OCI-LY7 (cell line): ENCODE measurements around the gene MACF1. TPM values are rescaled to one million over a fixed set of nuclear protein-coding genes. Genes with fewer than 3 reads are reported as not detected.
"Not testable (repeated sequence)": the region's sequence is repeated elsewhere in the genome, so short reads cannot be mapped to it uniquely, and the experiment has no call there.

ENCODE experiments used
- BruUV-seq: library from RNA; stranded (reverse); fragments of 400-500 nt; replicated peaks from 2 replicates; lab custom pipeline; 2021; lab: Mats Ljungman, UMichigan
- CTCF ChIA-PET: fragments of 300-600 bp; sonication (Branson Sonifier 250); formaldehyde crosslinking; loops from one replicate; lab custom pipeline; 2022; ENCODE audit warnings: antibody characterized with exemption; ENCODE audit not compliant: unreplicated experiment; lab: Charles Lee
- POLR2A ChIA-PET: fragments of 300-600 bp; sonication (Branson Sonifier 250); formaldehyde crosslinking; loops from one replicate; lab custom pipeline; 2022; ENCODE audit warnings: antibody characterized with exemption; lab: Charles Lee
- DNase-seq: peaks from one replicate; pipeline ENCODE4 v3.0.0-alpha.2; 2015; ENCODE audit warnings: low spot score
- H2AFZ ChIP-seq: fragments of 200-600 bp; sonication (generic), shearing (Covaris generic); 2 replicates; pipeline ENCODE4 v1.6.1; 2014; ENCODE audit warnings: mild to moderate bottlenecking, antibody characterized with exemption, low read length, moderate library complexity
- H3K27ac ChIP-seq: fragments of 200-600 bp; sonication (generic); 2 replicates; pipeline ENCODE4 v1.5.1; 2014; ENCODE audit warnings: mixed run types, low read depth, mild to moderate bottlenecking, moderate library complexity, low read length, inconsistent platforms; ENCODE audit not compliant: poor library complexity, severe bottlenecking
- H3K36me3 ChIP-seq: fragments of 200-600 bp; sonication (generic); 2 replicates; pipeline ENCODE4 v1.6.1; 2014; ENCODE audit warnings: mild to moderate bottlenecking, antibody characterized with exemption, low read length, moderate library complexity, mixed read lengths; ENCODE audit not compliant: insufficient read depth
- H3K4me1 ChIP-seq: fragments of 200-600 bp; sonication (generic); 2 replicates; pipeline ENCODE4 v1.5.1; 2014; ENCODE audit warnings: mild to moderate bottlenecking, low read length; ENCODE audit not compliant: insufficient read depth, poor library complexity, severe bottlenecking
- H3K4me2 ChIP-seq: fragments of 200-600 bp; sonication (generic); 2 replicates; pipeline ENCODE4 v1.6.1; 2014; ENCODE audit warnings: mild to moderate bottlenecking, low read length
- H3K4me3 ChIP-seq: fragments of 200-600 bp; sonication (generic); 2 replicates; pipeline ENCODE4 v1.5.1; 2014; ENCODE audit warnings: mild to moderate bottlenecking, low read depth, low read length; ENCODE audit not compliant: poor library complexity, severe bottlenecking
- H3K79me2 ChIP-seq: fragments of 200-600 bp; sonication (generic); 2 replicates; pipeline ENCODE4 v1.6.1; 2016; ENCODE audit warnings: low read depth, mild to moderate bottlenecking, low read length, moderate library complexity, mixed read lengths; ENCODE audit not compliant: insufficient read depth
- H3K9me2 ChIP-seq: fragments of 200-600 bp; sonication (generic); 2 replicates; pipeline ENCODE4 v1.6.1; 2016; ENCODE audit warnings: mild to moderate bottlenecking, low read length, mixed read lengths; ENCODE audit not compliant: insufficient read depth
- H3K9me3 ChIP-seq: fragments of 200-600 bp; sonication (generic); 2 replicates; pipeline ENCODE4 v1.6.1; 2014; ENCODE audit warnings: mild to moderate bottlenecking, mixed run types, low read length, mixed read lengths
- H4K20me1 ChIP-seq: fragments of 200-600 bp; sonication (generic); 2 replicates; pipeline ENCODE4 v1.6.1; 2014; ENCODE audit warnings: mild to moderate bottlenecking, antibody characterized with exemption, low read length, moderate library complexity, mixed read lengths; ENCODE audit not compliant: insufficient read depth
- EZH2phosphoT487 ChIP-seq: fragments of 200-600 bp; sonication (generic); IDR thresholded peaks from 2 replicates; pipeline ENCODE4 v1.6.1; 2018; ENCODE audit warnings: low read depth, borderline replicate concordance, mild to moderate bottlenecking, mixed run types, antibody characterized with exemption, low read length, moderate library complexity, mixed read lengths
- intact Hi-C: fragments of 100-400 bp; cut with micrococcal nuclease; formaldehyde crosslinking; loops from one replicate; pipeline ENCODE4 v1.10.0; 2022; ENCODE audit not compliant: unreplicated experiment
- total RNA-seq, 2 experiments: library from RNA; depleted of rRNA in 1 of 2; stranded (reverse); fragments of >200 nt in 1 of 2; shearing (Covaris generic) in 1 of 2; gene quantifications; 2 replicates each; pipeline ENCODE4 v1.2.3, GENCODE V29; 2014 to 2022
- TF ChIP-seq, protein P1 (sequence below): fragments of 200-600 bp; sonication (generic); conservative IDR thresholded peaks from 2 replicates; pipeline ENCODE4 v1.5.1; 2014; ENCODE audit warnings: mild to moderate bottlenecking, antibody characterized with exemption, low read length, moderate library complexity, mixed read lengths

MACF1 gene
- total RNA-seq, 2 experiments from 2014 or later = 211 to 220 TPM

DNA sequence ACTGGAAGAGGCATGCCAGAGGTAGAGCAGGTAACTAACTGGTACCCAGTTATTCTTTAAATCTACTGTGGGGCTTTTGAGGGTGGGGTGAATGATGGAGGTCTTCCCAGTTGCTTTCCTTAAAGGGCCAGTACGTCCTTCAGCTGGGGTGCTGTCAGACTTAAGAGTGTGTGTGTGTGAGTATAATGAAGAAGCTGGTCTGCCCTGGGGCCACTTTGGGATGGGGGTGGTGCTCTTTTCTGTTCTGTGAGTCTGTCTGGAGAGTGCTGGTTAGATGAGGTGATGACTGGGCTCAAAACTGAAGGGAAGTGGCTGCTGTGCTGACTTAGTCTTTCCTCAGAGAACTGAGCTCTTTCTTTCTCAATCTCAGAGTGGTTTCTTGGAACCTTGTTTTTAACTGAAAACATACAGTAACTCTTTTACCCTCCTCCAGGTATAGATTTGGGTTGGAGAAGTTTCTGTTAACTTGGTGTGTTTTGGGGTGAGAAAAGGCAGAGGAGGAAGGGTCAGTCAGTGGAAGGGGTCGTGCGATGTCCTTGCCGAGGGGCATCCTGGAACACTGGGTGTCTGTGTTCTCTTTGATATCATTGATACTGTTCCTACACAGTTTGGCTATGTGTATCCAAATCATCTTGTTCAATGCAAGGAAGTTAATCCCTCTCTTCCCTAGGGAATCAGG, 746 bp downstream of the MACF1 start:
- Histone ChIP-seq H3K4me3 (peak overlapping the region; percentile 70), H3K36me3 (no peaks in the 10 kb centered on the region), H2AFZ (peak overlapping the region; percentile 71; the same call in 1 of the 2 replicates), H3K9me3 (no peaks in the 10 kb centered on the region; the same call in 1 of the 2 replicates), H4K20me1 (no peaks in the 10 kb centered on the region), H3K9me2 (no peaks in the 10 kb centered on the region), H3K27ac (peak overlapping the region; percentile 70), H3K4me1 (peaks cover 48% of the 10 kb centered on the region), H3K79me2 (peaks cover 31% of the 10 kb centered on the region), H3K4me2 (peak overlapping the region; percentile 74)
- intact Hi-C loops = loop anchor here (1.0 kb wide), 1 partner anchor 10 kb away; no protein-coding TSS in a partner anchor
- POLR2A ChIA-PET = interaction anchor here (0.6 to 4.8 kb wide), 13 partner anchors 10 to 184 kb away, joined by 3 to 90 read pairs (median 5); no protein-coding TSS in a partner anchor
- peak; percentile 66 for DNase-seq
- BruUV-seq = TSS peak; percentile 77
- CTCF ChIA-PET = interaction anchor here (0.5 to 3.1 kb wide), 5 partner anchors 10 to 1397 kb away, joined by 3 to 18 read pairs (median 7); partner anchors contain the start of genes C1orf122 and YRDC
- TF ChIP-seq, protein P1, sequence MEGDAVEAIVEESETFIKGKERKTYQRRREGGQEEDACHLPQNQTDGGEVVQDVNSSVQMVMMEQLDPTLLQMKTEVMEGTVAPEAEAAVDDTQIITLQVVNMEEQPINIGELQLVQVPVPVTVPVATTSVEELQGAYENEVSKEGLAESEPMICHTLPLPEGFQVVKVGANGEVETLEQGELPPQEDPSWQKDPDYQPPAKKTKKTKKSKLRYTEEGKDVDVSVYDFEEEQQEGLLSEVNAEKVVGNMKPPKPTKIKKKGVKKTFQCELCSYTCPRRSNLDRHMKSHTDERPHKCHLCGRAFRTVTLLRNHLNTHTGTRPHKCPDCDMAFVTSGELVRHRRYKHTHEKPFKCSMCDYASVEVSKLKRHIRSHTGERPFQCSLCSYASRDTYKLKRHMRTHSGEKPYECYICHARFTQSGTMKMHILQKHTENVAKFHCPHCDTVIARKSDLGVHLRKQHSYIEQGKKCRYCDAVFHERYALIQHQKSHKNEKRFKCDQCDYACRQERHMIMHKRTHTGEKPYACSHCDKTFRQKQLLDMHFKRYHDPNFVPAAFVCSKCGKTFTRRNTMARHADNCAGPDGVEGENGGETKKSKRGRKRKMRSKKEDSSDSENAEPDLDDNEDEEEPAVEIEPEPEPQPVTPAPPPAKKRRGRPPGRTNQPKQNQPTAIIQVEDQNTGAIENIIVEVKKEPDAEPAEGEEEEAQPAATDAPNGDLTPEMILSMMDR = no peak
- TF ChIP-seq EZH2phosphoT487 = no peak

DNA sequence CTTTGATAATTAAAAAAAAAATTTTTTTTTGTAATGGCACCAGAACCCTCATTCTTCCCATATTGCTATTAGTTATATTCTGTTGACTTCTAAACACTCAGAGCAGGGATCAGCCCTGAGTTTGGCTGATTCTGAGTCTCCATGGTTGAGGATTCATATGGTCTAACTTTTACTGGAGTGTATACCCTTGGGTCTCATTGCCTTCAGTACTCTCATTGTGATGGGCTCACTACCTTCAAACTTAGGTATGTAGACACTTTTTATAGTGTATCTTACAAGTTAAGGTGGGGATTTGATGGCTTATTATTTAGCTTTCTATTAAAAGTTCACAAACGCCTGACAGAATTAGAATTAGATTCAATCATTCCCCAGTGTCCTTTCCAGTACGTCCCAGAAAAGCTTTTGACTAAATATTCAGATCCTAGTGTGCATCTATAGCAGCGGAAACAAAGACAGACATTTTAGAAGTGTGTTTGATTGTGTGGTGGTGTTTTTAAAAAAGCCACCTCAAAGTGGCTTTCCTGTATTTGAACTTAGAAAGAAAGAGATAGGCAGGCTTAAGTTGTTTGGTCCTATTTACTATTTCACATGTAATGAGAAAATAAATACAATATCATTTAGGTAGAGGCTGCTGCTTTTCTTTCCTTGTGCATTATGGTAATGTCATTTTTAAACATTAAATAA, 1.4 kb downstream of the MACF1 start:
- Histone ChIP-seq H3K9me3 (no peaks in the 10 kb centered on the region; the same call in 1 of the 2 replicates), H3K36me3 (no peaks in the 10 kb centered on the region), H3K4me3 (peak overlapping the region; percentile 70), H2AFZ (peak overlapping the region; percentile 56; the same call in 1 of the 2 replicates), H3K4me1 (peaks cover 42% of the 10 kb centered on the region), H3K9me2 (no peaks in the 10 kb centered on the region), H3K4me2 (peak overlapping the region; percentile 74), H4K20me1 (no peaks in the 10 kb centered on the region), H3K79me2 (peaks cover 31% of the 10 kb centered on the region), H3K27ac (peak overlapping the region; percentile 70)
- no peak for DNase-seq
- BruUV-seq = no TSS peak
- no peak for TF ChIP-seq EZH2phosphoT487
- TF ChIP-seq, protein P1 = 0 out of 2 replicates have a peak, but pooled peaks have one; percentile 7
- intact Hi-C loops = loop anchor here (1.0 kb wide), 1 partner anchor 9 kb away; no protein-coding TSS in a partner anchor
- ChIA-PET CTCF (interaction anchor here (1.1 to 3.1 kb wide), 3 partner anchors 9 to 13 kb away, joined by 4 to 18 read pairs (median 7); no protein-coding TSS in a partner anchor), POLR2A (interaction anchor here (0.6 to 4.8 kb wide), 10 partner anchors 8 to 32 kb away, joined by 3 to 90 read pairs (median 6); no protein-coding TSS in a partner anchor)

- H3K27ac ChIP-seq, H3K4me2 ChIP-seq, intact Hi-C loops, H3K36me3 ChIP-seq, H3K9me3 ChIP-seq, DNase-seq, H2AFZ ChIP-seq, CTCF ChIA-PET, H3K9me2 ChIP-seq, H4K20me1 ChIP-seq, H3K4me3 ChIP-seq, BruUV-seq: not testable (repeated sequence)
- POLR2A ChIA-PET = interaction anchor here (0.7 to 4.8 kb wide), 2 partner anchors 10 to 15 kb away, joined by 6 to 33 read pairs; no protein-coding TSS in a partner anchor
- Histone ChIP-seq H3K4me1 (peaks cover 44% of the 10 kb centered on the region), H3K79me2 (peaks cover 31% of the 10 kb centered on the region)
Observed at GRCh38 chr1:39208360-39208759, 3.9 kb downstream of the MACF1 start.
